Stimulated activated CD8-positive, alpha-beta memory T cell treated with anti-CD3 and anti-CD28 coated beads, Interleukin-4, amount 100 ng/mL, for 1 hour (primary cell): Measurements from ENCODE around the gene LZTS3.
"Not testable (repeated sequence)": the region's sequence is repeated elsewhere in the genome, so short reads cannot be mapped to it uniquely, and the experiment has no call there.

Experiments
- DNase-seq, 2 donors: peaks; one replicate each; pipeline ENCODE4 v3.0.0-alpha.2; 2020; ENCODE audit warnings: low read depth in 2 of 2, low spot score in 1 of 2

Gene LZTS3

DNA sequence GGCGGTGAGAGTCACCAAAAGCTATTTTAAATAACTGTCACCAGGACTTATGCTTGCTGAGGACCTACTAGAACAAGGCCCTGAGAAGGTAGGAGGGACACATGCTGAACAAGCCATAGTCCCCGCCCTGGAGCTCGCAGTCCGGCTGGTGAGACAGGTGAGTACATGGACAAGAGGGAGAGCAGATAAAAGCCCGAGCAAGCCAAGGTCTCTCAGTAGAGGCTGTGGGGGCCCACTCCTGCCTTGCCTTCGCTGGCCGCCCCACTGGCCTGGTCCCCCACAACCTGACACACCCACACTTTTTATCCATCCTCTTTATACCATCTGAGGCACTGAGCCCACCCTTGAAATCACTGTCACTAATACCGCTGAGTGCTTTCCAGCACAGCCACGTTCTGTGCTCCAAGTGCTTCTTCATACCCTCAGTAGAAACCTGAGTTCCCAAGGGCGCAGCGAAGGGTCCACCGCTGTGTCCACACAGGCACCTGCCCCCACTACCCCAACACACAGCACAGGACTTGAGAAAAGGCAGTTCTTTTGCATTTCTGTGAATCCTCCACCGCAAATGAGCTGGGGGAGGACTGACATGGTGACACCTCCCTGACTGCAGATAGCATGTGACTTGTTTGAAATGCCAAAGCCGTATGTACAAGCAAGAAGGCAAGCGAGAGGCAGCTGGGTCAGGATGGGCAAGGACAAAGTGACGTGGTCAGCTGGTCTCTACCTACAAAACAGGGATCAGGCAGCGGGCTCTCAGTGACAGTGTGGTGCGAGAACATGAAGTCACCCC lies 19.1 kb upstream of the LZTS3 start:
- DNase-seq: no peak

DNA sequence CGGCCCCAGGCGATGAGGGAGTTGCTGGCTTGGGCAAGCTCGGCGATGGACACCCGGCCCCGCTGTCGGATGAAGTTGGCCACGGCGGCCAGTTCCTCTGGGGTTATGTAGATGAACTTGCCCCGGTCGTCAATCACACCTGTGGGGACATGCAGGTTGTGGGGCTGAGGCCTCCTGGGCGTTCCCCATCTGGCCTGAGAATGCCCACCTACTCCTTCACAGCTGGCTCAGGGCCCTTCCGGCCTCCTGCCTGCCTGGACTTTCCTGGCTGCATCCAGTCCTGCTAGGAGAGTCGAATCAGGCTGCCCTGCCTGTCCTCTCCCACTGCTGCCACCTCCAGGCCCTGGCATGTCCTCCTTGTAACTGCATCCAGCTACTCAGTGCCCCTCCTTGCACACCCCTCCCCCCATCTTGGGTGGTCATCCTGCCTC lies 17.3 kb upstream of the LZTS3 start:
- no peak for DNase-seq

DNA sequence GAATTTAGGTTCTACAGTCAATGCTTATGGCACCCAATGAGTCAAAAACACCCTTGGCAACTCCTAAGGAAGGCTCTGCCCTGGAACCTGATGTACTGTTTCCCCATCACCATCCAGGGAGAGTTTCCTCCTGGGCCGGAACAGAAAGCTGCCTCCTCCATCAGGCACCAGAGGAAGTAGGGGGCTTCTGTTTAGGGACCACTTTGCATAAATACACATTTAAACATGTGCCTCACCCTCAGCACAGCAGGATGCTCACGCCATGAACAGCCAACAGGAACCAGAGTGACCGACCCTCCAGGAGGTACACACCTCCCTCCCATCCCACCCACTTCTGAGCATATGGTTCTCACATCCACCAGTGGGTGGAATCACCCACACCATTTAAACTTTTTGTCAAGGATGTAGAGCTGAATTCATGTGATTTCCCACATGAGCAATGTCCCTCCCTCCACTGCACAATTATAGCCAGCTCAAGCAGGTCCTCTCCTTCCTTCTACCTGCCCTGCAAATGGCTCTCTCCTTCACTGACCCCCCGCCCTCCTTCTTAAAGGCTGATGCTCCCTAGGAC lies 16.3 kb upstream of the LZTS3 start:
- DNase-seq: no peak

- DNase-seq: no peak
These were observed 15.6 kb upstream of the LZTS3 start for GRCh38 chr20:3188823-3189413.

- DNase-seq: not testable (repeated sequence)
These were observed 14.5 kb upstream of the LZTS3 start for GRCh38 chr20:3187861-3188260.

GRCh38 chr20:3183896-3184612 lies 10.7 kb upstream of the LZTS3 start:
- no peak for DNase-seq

DNA sequence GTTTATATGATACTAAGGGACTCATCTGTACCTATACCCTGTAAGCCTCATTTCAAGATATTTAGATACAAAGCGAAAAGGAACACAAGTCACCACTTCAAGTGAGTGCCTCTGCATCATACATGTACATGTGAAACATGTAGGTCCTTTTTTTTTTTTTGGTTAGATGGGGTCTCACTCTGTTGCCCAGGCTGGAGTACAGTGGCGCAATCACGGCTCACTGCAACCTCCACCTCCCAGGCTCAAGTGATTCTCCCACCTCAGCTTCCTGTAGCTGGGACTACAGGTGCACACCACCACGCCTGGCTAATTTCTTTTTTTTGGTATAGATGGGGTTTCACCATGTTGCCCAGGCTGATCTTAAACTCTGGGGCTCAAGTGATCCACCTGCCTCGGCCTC lies 9.1 kb upstream of the LZTS3 start:
- DNase-seq: not testable (repeated sequence)

GRCh38 chr20:3181270-3181669 lies 7.9 kb upstream of the LZTS3 start:
- no peak for DNase-seq

DNA sequence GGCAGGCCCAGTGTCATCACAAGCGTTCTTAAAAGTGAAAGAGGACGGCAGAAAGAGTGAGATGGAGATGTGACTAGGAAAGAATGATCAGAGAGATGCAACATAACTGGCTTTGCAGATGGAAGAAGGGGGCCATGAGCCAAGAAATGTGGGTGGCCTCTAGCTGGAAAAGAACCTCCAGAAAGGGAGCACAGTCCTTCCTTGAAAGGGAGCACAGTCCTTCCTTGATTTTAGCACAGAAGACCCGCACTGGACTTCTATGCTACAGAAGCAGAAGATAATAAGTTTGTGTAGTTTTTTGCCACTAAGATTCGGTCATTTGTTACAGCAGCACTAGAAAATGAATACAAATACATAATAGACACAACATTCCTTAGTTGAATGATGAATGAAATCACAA lies 7.0 kb upstream of the LZTS3 start:
- no peak for DNase-seq

DNA sequence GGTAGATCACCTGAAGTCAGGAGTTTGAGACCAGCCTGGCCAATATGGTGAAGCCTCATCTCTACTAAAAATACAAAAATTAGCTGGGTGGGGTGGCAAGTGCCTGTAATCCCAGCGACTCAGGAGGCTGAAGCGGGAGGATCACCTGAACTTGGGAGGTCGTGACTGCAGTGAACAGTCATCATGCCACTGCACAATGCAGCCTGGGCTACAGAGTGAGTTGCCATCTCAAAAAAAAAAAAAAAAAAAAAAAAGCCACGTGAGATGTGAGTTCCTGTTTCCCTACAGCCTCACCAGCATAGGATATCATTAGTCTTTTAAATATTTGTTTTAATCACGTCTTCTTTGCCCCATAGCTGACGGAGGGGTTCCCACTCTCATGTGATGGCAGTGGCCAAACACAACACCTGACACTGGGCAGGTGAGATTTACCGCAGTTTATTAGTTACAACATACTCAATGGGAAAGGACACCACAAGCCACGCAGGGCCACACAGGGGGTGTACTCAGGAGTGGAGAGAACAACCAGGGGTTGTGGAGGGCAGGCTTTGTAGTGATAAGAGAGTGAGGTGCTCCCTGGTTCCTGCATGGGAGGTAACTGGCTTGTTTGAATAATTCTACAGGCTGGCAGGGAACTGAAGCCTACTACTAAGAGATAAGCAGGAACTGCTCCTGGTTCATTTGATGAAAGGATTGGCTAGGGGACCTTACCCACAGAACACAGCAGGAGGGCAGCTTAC lies 4.6 kb upstream of the LZTS3 start:
- no peak for DNase-seq

- no peak for DNase-seq
These were observed 1.9 kb upstream of the LZTS3 start for GRCh38 chr20:3175270-3175669.

DNA sequence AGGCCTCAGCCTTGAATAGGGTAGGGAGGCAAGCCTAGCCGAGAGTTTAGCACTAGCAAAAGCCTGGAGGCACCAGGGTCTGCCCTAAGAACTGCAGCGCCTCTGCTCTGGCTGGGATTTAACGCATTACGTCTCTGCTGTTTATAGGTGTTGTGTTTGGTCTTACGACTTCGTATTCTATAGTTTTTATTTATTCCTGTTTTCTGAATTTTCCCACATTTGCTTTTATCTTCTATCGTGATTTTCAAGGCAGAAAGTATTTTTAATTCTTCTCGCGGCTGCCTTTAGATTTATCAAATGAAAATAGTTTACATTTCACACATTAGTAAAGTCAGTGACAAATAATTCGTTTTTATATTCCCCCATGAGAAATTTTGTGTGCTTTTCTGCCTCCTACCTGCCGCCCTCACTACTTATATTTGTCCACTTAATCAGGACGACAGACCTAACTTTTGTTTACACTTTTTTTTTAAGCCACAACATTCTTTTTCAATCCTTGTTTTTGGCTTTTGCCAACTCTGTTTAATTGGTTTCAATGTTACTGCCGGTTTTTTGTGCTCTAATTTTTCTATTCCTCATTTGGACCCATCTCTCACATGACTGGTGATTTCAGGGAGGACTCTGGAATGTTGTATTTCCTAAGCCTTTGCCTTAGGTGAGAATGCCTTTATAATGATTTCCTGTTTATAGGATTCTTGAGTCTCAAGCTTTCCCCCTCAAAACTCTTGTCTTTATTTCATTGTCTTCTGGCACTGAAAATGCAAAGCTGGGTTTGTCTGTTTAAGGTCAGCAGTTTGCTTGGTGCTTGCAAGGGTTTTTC lies 1.3 kb upstream of the LZTS3 start:
- DNase-seq: no peak

- peak; percentile 80 to 82 for DNase-seq
These were observed 477 bp upstream of the LZTS3 start for GRCh38 chr20:3173610-3174441.

DNA sequence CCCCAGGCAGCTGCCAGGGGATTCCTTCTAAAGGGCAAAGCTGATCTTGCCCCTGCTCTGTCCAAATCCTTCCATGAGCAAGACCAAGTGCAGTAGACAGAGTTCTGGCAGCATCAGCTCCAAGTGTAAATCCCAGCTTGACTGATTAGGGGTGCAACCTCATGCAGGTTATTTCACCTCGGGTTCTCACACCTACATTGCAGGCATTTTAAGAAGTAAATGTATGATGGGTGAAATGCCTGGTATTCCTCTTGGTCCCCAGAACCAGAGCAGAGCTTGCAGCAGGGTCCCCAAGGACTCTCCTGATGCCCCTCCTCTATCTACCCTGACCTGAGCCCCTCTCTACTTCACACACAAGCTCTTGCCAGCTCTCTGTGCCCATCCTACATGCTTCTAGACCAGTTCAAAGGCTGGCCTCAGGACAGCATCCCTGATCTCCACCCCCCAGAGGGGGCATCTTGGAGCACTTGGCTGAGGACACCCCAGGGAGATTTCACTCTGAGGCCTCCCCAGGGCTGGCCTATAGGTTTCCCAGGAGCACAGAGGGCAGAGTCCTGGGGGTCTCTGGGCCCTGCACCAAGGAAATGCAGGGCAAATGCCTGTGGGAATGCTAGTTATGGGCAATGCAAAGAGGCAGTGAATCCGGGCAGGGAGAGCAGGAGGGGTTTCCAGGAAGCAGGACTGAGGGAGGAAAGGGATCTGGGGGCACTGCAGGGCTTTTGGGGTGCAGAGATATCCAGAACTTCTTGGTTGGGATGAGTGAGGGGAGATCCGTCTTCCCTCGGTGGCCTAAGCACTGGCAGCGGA lies 1.0 kb downstream of the LZTS3 start:
- no peak for DNase-seq

GRCh38 chr20:3171391-3172125 lies 1.8 kb downstream of the LZTS3 start:
- no peak for DNase-seq

DNA sequence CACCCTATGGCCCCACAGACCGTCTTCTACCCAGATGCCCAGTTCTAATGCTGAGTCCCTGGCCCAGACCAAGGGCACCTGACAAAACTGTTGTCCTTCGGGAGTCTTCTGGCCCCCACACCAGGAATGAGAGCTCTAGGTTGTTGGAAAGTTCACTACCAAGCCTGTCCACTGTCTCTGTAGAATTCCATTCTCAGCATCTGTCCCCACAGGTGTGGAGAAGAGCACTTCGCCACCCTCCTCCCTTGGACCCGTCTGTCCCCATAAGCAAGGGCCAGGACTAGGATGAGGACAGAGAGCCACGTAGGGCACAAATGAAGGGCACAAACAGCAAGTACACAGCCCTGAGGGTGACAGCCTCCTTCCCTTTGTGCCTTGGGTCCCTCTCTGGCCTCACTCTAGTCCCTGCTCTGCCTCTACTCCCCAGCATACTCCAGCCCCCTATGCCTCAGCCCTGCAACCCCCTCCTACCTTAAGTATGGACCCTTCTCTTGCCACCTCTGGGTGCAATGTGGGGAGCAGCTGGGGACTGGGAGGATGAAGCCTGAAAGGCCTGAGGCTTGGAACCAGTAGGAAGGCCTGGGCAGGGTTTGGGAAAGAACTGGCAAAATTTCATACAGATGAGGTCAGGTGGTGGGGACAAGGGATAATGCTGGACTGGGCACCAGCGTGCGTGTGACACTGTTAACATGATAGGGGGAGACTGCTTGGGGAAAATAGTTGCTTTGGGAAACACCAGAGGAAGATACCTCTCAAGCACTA lies 4.3 kb downstream of the LZTS3 start:
- DNase-seq: no peak
